Gastrocnemius medialis (tissue), 4 donors: ENCODE results near the gene TRIM46. TPM values are rescaled to one million over a fixed set of nuclear protein-coding genes. Genes with fewer than 3 reads are reported as not detected.

Experiments
- ATAC-seq, 2 donors: fragments of 150-250 bp; one replicate each; pipeline ENCODE4 v1.9.1; 2016
- DNase-seq, 2 donors: peaks; one replicate each; pipeline ENCODE4 v3.0.0-alpha.2; 2019
- H3K27ac ChIP-seq, 4 donors: fragments of 200-600 bp; sonication (generic); 1 replicate in 1 of 4; 2 replicates in 3 of 4; pipeline ENCODE4 v1.5.1; 2016 to 2018; ENCODE audit warnings: mild to moderate bottlenecking in 2 of 4, moderate library complexity in 1 of 4
- H3K27me3 ChIP-seq, 3 donors: fragments of 200-600 bp; sonication (generic) in 2 of 3; 1 replicate in 1 of 3; 2 replicates in 2 of 3; pipeline versions ENCODE4 v1.5.1 to v1.6.0; 2016 to 2019; ENCODE audit warnings: mild to moderate bottlenecking in 1 of 3, moderate library complexity in 1 of 3
- H3K36me3 ChIP-seq, 2 donors: fragments of 200-600 bp; sonication (generic) in 1 of 2; one replicate each; pipeline ENCODE4 v1.5.1; 2017 to 2018
- H3K4me1 ChIP-seq, 2 donors: fragments of 200-600 bp; sonication (generic) in 1 of 2; one replicate each; pipeline ENCODE4 v1.5.1; 2016 to 2017; ENCODE audit warnings: mild to moderate bottlenecking in 2 of 2
- H3K4me3 ChIP-seq, 4 donors: fragments of 200-600 bp; sonication (generic) in 3 of 4; 1 replicate in 1 of 4; 2 replicates in 3 of 4; pipeline ENCODE4 v1.5.1; 2016 to 2019; ENCODE audit warnings: mild to moderate bottlenecking in 2 of 4
- H3K9me3 ChIP-seq, 3 donors: fragments of 200-600 bp; sonication (generic) in 2 of 3; 1 replicate in 1 of 3; 2 replicates in 2 of 3; pipeline ENCODE4 v1.5.1; 2016 to 2019
- CTCF ChIP-seq, 5 experiments: fragments of 450-650 bp in 3 of 5; fragments of 200-600 bp in 2 of 5; sonication (generic) in 2 of 5; IDR thresholded peaks in 4 of 5; conservative IDR thresholded peaks in 1 of 5; 1 replicate in 4 of 5; 2 replicates in 1 of 5; pipeline ENCODE4 v1.5.1; 2016 to 2019; ENCODE audit warnings: antibody characterized with exemption in 5 of 5, mild to moderate bottlenecking in 3 of 5, moderate library complexity in 3 of 5
- POLR2A ChIP-seq, 2 donors: fragments of 450-650 bp; IDR thresholded peaks; one replicate each; pipeline ENCODE4 v1.6.1; 2017; ENCODE audit warnings: antibody characterized with exemption in 2 of 2, mild to moderate bottlenecking in 2 of 2, moderate library complexity in 2 of 2
- in situ Hi-C, 4 donors: fragments of 200-750 bp; cut with MboI; loops; one replicate each; pipeline versions ENCODE4 v1.15.0 to v1.8.0; 2017; ENCODE audit warnings: low sequenced_read_pairs in 4 of 4
- intact Hi-C: fragments of 100-400 bp; cut with DNase I; formaldehyde crosslinking; loops from one replicate; pipeline ENCODE4 v1.15.1; 2023; ENCODE audit warnings: low total_unique reads
- total RNA-seq, 4 donors: library from RNA; depleted of rRNA; stranded (reverse); fragments of >200 nt; gene quantifications; one replicate each; pipeline versions ENCODE4 v1.1.0 to v1.2.3, GENCODE V29; 2016

Gene TRIM46
- total RNA-seq, 4 donors from 2014 or later: not detected

GRCh38 chr1:155202731-155203515, 29.3 kb downstream of the TRIM46 start:
- in situ Hi-C loops: no loop called here
- TF ChIP-seq CTCF (IDR thresholded peaks at IDR 0.05 in 4 of 5, conservative IDR thresholded peaks at IDR 0.05 in 1 of 5) (no peak), POLR2A (IDR thresholded peaks at IDR 0.05) (no peak)
- H3K4me1 ChIP-seq: peaks cover 5 to 14% of the 10 kb centered on the region in 2 donors
- no peak overlapping the region for H3K4me3 ChIP-seq
- DNase-seq (no peak), ATAC-seq (no peak)
- H3K9me3 ChIP-seq: no peaks in the 10 kb centered on the region
- no peak overlapping the region for H3K27ac ChIP-seq
- intact Hi-C loops: no loop called here
- no peaks in the 10 kb centered on the region for H3K27me3 ChIP-seq
- no peaks in the 10 kb centered on the region for H3K36me3 ChIP-seq

GRCh38 chr1:155205035-155205434, 31.4 kb downstream of the TRIM46 start:
- H3K36me3 ChIP-seq: no peaks in the 10 kb centered on the region
- ATAC-seq (no peak), DNase-seq (no peak)
- no peaks in the 10 kb centered on the region for H3K27me3 ChIP-seq
- TF ChIP-seq POLR2A (IDR thresholded peaks at IDR 0.05) (no peak), CTCF (IDR thresholded peaks at IDR 0.05 in 4 of 5, conservative IDR thresholded peaks at IDR 0.05 in 1 of 5) (no peak)
- no peaks in the 10 kb centered on the region for H3K9me3 ChIP-seq
- H3K27ac ChIP-seq: no peak overlapping the region
- in situ Hi-C loops (no loop called here), intact Hi-C loops (loop anchor here (5.0 kb wide), 2 partner anchors 37 to 102 kb away; partner anchors contain the start of gene FDPS)
- H3K4me1 ChIP-seq: peaks cover 16 to 26% of the 10 kb centered on the region in 2 donors
- H3K4me3 ChIP-seq: no peak overlapping the region

DNA sequence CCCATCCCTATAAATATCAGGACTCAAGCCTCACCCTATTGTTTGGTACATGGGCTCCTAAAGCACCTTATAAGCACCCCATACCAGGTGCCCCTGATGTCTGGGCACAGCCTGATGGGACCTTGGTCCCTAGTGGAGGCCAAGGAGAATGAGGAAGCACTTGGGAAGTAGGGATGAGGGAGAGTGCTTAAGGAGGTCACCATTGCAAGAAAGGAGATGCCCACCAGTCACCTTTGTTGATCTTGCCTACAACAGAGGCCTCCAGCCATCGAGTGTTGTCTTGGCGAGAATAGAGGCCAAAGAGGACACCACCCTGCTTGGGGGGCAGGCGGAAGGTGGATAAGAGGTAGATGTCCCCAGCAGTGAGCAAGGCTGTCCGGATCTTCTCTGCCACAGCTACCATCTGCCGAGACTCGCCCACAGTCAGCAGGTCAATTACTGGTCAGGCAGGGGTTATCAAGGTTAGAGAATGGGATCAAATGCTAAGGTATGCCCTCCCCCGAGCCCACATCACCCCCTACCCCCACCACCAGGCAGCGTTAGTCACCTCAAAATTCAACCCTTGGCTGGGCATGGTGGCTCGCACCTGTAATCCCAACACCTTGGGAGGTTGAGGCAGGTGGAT, 32.4 kb downstream of the TRIM46 start:
- Histone ChIP-seq H3K4me3 (no peak overlapping the region), H3K9me3 (no peaks in the 10 kb centered on the region), H3K27me3 (no peaks in the 10 kb centered on the region), H3K4me1 (peaks cover 16 to 28% of the 10 kb centered on the region in 2 donors), H3K36me3 (no peaks in the 10 kb centered on the region), H3K27ac (no peak overlapping the region)
- intact Hi-C loops (loop anchor here (5.0 kb wide), 2 partner anchors 36 to 101 kb away; partner anchors contain the start of gene FDPS), in situ Hi-C loops (no loop called here)
- no peak for DNase-seq
- ATAC-seq: no peak
- no peak for TF ChIP-seq POLR2A (IDR thresholded peaks at IDR 0.05)
- TF ChIP-seq CTCF (IDR thresholded peaks at IDR 0.05 in 4 of 5, conservative IDR thresholded peaks at IDR 0.05 in 1 of 5): no peak

GRCh38 chr1:155206891-155207805, 33.5 kb downstream of the TRIM46 start:
- DNase-seq (peak; percentile 45 to 76), ATAC-seq (peak; percentile 37 to 49)
- intact Hi-C loops: loop anchor here (1.0 to 5.0 kb wide), 4 partner anchors 19 to 116 kb away; partner anchors contain the start of gene FDPS
- peaks cover 0 to 3% of the 10 kb centered on the region in 2 donors for H3K36me3 ChIP-seq
- in situ Hi-C loops: no loop called here
- H3K4me3 ChIP-seq: peak overlapping the region in 3 of 4 donors; percentile 5 to 91 (median 88)
- H3K27ac ChIP-seq: peak overlapping the region; percentile 93 to 99 (median 96)
- no peaks in the 10 kb centered on the region for H3K9me3 ChIP-seq
- TF ChIP-seq POLR2A (IDR thresholded peaks at IDR 0.05): no peak
- peak; percentile 66 to 85 (median 82) for TF ChIP-seq CTCF (IDR thresholded peaks at IDR 0.05 in 4 of 5, conservative IDR thresholded peaks at IDR 0.05 in 1 of 5)
- no peaks in the 10 kb centered on the region for H3K27me3 ChIP-seq
- peaks cover 16 to 28% of the 10 kb centered on the region in 2 donors for H3K4me1 ChIP-seq
